Neural progenitor cell (in vitro differentiated cells): ENCODE data around the gene MIB1.

Source experiments
- CTCF ChIP-seq: fragments of 200-600 bp; sonication (generic); IDR thresholded peaks from 2 replicates; pipeline ENCODE4 v1.5.1; 2017; ENCODE audit warnings: antibody characterized with exemption, mild to moderate bottlenecking
- EZH2 ChIP-seq: fragments of 200-600 bp; sonication (generic); IDR thresholded peaks from 2 replicates; pipeline ENCODE4 v1.6.1; 2017; ENCODE audit warnings: antibody characterized with exemption, mild to moderate bottlenecking, moderate library complexity
- EZH2phosphoT487 ChIP-seq: fragments of 200-600 bp; sonication (generic); IDR thresholded peaks from 2 replicates; pipeline ENCODE4 v1.6.1; 2017; ENCODE audit warnings: antibody characterized with exemption

GRCh38 chr18:21826641-21827302, 86.2 kb downstream of the MIB1 start:
- TF ChIP-seq CTCF = no peak
- TF ChIP-seq EZH2 = no peak
- TF ChIP-seq EZH2phosphoT487 = no peak
